Ishikawa (cell line): ENCODE data around the gene NSG2.

ENCODE experiments used
- CEBPB ChIP-seq: IDR thresholded peaks from 2 replicates; pipeline ENCODE4 v1.6.1; 2012
- CREB1 ChIP-seq: IDR thresholded peaks from 2 replicates; pipeline ENCODE4 v1.6.1; 2012; ENCODE audit warnings: low read depth
- EGR1 ChIP-seq: IDR thresholded peaks from 2 replicates; pipeline ENCODE4 v1.6.1; 2012
- EP300 ChIP-seq: IDR thresholded peaks from 2 replicates; pipeline ENCODE4 v1.6.1; 2012; ENCODE audit warnings: borderline replicate concordance
- FOXM1 ChIP-seq: IDR thresholded peaks from 2 replicates; pipeline ENCODE4 v1.6.1; 2012; ENCODE audit warnings: low read depth, borderline replicate concordance
- NFIC ChIP-seq: IDR thresholded peaks from 2 replicates; pipeline ENCODE4 v1.6.1; 2012
- RAD21 ChIP-seq: IDR thresholded peaks from 2 replicates; pipeline ENCODE4 v1.6.1; 2012; ENCODE audit warnings: low read depth
- TAF1 ChIP-seq: IDR thresholded peaks from 2 replicates; pipeline ENCODE4 v1.6.1; 2012; ENCODE audit warnings: low read depth, mild to moderate bottlenecking
- TCF12 ChIP-seq: IDR thresholded peaks from 2 replicates; pipeline ENCODE4 v1.6.1; 2012; ENCODE audit warnings: low read depth
- TEAD4 ChIP-seq: IDR thresholded peaks from 2 replicates; pipeline ENCODE4 v1.6.1; 2012
- YY1 ChIP-seq: IDR thresholded peaks from 2 replicates; pipeline ENCODE4 v1.6.1; 2012; ENCODE audit warnings: low read depth
- ZBTB7A ChIP-seq: IDR thresholded peaks from 2 replicates; pipeline ENCODE4 v1.6.1; 2012; ENCODE audit warnings: low read depth
- TF ChIP-seq, protein P1 (sequence below): IDR thresholded peaks from 2 replicates; pipeline ENCODE4 v1.6.1; 2012; ENCODE audit warnings: low read depth, mild to moderate bottlenecking
- TF ChIP-seq, protein P2 (sequence below): IDR thresholded peaks from 2 replicates; pipeline ENCODE4 v1.6.1; 2012
- TF ChIP-seq, protein P3 (sequence below): IDR thresholded peaks from 2 replicates; pipeline ENCODE4 v1.6.1; 2012

The NSG2 gene

DNA sequence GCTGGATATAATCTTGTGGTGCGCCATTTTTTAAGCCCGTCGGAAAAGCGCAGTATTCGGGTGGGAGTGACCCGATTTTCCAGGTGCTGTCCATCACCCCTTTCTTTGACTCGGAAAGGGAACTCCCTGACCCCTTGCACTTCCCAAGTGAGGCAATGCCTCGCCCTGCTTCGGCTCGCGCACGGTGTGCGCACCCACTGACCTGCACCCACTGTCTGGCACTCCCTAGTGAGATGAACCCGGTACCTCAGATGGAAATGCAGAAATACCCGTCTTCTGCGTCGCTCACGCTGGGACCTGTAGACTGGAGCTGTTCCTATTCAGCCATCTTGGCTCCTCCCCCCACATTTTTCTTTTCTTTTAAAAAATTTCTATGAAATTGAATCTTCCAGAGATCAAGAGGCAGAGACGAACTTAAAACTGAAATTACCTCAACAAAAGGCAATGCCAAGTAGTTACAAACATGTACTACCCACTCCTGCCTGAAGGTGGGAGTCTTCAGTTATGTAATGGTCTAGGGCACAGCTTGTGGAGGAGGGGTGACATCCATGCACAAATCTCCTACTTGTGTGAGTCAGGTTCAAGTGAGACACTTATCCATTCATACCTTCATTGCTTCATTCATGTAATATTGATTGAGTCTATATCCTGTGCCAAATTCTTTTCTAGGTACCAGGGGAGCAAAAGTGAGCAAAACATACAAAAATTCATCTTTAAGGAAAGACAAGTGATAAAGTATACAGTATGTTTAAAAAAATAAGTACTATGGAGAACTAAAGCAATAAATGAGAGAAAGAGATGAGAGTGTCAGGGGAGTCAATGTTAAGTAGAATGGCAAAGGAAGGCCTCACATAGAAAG lies 25.2 kb upstream of the NSG2 start:
- TF ChIP-seq RAD21: peak; percentile 79

- TF ChIP-seq ZBTB7A (no peak), NFIC (no peak), EP300 (no peak), TEAD4 (no peak), CREB1 (no peak), CEBPB (no peak), TAF1 (no peak), EGR1 (no peak), FOXM1 (no peak), RAD21 (no peak)
- TF ChIP-seq, protein P1, sequence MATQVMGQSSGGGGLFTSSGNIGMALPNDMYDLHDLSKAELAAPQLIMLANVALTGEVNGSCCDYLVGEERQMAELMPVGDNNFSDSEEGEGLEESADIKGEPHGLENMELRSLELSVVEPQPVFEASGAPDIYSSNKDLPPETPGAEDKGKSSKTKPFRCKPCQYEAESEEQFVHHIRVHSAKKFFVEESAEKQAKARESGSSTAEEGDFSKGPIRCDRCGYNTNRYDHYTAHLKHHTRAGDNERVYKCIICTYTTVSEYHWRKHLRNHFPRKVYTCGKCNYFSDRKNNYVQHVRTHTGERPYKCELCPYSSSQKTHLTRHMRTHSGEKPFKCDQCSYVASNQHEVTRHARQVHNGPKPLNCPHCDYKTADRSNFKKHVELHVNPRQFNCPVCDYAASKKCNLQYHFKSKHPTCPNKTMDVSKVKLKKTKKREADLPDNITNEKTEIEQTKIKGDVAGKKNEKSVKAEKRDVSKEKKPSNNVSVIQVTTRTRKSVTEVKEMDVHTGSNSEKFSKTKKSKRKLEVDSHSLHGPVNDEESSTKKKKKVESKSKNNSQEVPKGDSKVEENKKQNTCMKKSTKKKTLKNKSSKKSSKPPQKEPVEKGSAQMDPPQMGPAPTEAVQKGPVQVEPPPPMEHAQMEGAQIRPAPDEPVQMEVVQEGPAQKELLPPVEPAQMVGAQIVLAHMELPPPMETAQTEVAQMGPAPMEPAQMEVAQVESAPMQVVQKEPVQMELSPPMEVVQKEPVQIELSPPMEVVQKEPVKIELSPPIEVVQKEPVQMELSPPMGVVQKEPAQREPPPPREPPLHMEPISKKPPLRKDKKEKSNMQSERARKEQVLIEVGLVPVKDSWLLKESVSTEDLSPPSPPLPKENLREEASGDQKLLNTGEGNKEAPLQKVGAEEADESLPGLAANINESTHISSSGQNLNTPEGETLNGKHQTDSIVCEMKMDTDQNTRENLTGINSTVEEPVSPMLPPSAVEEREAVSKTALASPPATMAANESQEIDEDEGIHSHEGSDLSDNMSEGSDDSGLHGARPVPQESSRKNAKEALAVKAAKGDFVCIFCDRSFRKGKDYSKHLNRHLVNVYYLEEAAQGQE: no peak
- TF ChIP-seq, protein P2, sequence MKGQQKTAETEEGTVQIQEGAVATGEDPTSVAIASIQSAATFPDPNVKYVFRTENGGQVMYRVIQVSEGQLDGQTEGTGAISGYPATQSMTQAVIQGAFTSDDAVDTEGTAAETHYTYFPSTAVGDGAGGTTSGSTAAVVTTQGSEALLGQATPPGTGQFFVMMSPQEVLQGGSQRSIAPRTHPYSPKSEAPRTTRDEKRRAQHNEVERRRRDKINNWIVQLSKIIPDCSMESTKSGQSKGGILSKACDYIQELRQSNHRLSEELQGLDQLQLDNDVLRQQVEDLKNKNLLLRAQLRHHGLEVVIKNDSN: no peak
Measured at GRCh38 chr5:174020928-174021304, 24.6 kb upstream of the NSG2 start.

DNA sequence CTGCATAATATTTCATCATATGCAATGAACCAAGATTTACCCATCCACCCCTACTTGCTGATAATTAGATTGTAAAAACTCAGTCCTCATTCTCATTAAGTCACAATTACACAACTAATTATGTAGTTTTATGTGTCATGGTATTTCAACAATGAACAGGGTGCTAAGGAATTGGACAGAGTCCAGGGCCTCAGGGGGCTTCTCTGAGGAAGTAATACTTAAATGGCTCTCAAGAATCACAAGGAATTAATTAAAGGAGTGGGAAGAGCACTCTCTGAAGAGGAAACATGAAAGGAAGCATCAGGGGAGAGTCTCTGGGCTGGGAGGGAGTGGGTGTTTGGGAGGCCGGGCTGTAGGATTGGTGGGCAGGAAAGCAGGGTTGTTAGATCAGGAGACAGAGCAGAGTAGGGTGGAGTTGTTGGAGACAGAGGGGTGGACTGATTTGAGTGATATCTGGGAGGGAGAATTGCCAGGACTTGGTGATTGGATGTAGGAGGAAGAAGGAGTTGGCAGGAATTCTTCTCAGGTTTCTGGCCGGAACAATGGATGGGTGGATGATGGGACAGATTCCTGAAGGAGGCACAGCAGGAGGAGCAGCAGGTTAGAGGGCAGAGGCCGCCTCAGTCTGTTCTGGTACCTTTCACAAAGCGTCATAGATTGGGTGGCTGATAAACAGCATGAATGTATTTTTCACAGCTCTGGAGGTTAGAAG lies 23.0 kb upstream of the NSG2 start:
- no peak for TF ChIP-seq NFIC
- no peak for TF ChIP-seq FOXM1
- no peak for TF ChIP-seq TEAD4
- TF ChIP-seq TAF1: no peak
- TF ChIP-seq, protein P3, sequence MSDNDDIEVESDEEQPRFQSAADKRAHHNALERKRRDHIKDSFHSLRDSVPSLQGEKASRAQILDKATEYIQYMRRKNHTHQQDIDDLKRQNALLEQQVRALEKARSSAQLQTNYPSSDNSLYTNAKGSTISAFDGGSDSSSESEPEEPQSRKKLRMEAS: no peak
- no peak for TF ChIP-seq EP300
- TF ChIP-seq YY1: no peak
- TF ChIP-seq CEBPB: no peak
- TF ChIP-seq RAD21: no peak
- TF ChIP-seq ZBTB7A: no peak
- no peak for TF ChIP-seq CREB1
- no peak for TF ChIP-seq EGR1
- TF ChIP-seq TCF12: no peak
- TF ChIP-seq, protein P1: no peak
- TF ChIP-seq, protein P2: no peak

DNA sequence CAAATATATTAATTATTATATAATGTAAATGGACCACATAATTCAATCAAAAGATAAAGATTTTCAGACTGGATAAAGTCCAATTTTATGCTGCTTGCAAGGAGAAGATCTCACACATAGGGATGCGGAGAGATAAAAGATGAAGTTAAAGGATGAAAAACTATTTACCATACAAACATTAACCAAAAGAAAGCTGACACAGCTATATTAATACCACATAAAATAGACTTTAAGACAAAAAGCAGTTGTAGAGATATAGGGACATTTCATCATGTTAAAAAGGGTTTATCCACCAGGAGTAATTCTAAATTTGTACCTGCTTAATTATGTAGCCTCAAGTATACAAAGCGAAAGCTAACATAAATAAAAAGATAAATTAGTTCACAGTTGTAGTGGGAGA lies 15.2 kb upstream of the NSG2 start:
- TF ChIP-seq, protein P3: no peak
- TF ChIP-seq TEAD4 (no peak), CEBPB (no peak)

GRCh38 chr5:174044466-174045254 lies 846 bp upstream of the NSG2 start:
- no peak for TF ChIP-seq RAD21
- TF ChIP-seq, protein P1: no peak
- no peak for TF ChIP-seq TCF12
- no peak for TF ChIP-seq ZBTB7A
- no peak for TF ChIP-seq TEAD4
- TF ChIP-seq, protein P3: no peak
- no peak for TF ChIP-seq FOXM1
- TF ChIP-seq CREB1: no peak
- TF ChIP-seq, protein P2: no peak
- no peak for TF ChIP-seq EP300
- TF ChIP-seq EGR1: no peak
- no peak for TF ChIP-seq TAF1
- no peak for TF ChIP-seq NFIC
- no peak for TF ChIP-seq CEBPB
- no peak for TF ChIP-seq YY1
